Measurements from ENCODE around the gene MPZL2. TPM values are rescaled to one million over a fixed set of nuclear protein-coding genes. Genes with fewer than 3 reads are reported as not detected.
A peak's percentile ranks its signal among the peaks of the same experiment; 100 is the strongest.

Gene MPZL2
- total RNA-seq, 4 donors from 2014 or later = 59.5 to 86.5 (median 75.0) TPM

DNA sequence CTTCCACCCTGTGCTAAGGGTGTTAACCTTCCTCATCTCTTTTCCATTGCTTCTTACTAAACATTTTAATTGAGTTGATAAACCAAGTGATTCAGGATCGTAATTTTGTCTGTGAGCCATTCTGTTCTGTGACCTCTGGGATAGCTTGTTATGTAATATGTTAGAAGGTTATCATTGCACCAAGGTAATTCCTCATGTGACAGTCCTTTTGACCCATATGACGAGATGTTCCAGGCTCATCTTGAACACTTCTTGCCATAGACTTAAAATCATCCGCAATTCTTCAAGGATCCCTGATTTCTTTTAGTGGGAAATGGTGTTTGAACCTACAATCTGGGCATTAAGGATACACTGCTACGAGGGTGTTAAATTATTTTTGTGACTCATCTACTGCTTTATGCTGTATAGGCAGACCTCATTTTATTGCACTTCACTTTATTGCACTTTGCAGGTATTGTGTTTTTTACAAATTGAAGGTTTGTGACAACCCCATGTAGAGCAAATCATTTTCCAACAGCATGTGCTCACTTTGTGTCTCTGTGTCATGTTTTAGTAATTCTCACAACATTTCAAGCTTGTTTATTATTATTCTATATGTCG is 19.0 kb upstream of the MPZL2 start:
- Histone ChIP-seq H3K9me3 (no peaks in the 10 kb centered on the region), H3K4me1 (peaks cover 0 to 30% (median 14%) of the 10 kb centered on the region in 4 donors), H3K27ac (peak overlapping the region; percentile 21 to 66 (median 48)), H3K27me3 (no peaks in the 10 kb centered on the region), H3K4me3 (no peak overlapping the region), H3K36me3 (no peaks in the 10 kb centered on the region)
- TF ChIP-seq POLR2AphosphoS5 (IDR thresholded peaks at IDR 0.05) (no peak), EP300 (IDR thresholded peaks at IDR 0.05; ENCODE audit: low read depth) (no peak), POLR2A (IDR thresholded peaks at IDR 0.05) (no peak)
- TF ChIP-seq, protein P1, sequence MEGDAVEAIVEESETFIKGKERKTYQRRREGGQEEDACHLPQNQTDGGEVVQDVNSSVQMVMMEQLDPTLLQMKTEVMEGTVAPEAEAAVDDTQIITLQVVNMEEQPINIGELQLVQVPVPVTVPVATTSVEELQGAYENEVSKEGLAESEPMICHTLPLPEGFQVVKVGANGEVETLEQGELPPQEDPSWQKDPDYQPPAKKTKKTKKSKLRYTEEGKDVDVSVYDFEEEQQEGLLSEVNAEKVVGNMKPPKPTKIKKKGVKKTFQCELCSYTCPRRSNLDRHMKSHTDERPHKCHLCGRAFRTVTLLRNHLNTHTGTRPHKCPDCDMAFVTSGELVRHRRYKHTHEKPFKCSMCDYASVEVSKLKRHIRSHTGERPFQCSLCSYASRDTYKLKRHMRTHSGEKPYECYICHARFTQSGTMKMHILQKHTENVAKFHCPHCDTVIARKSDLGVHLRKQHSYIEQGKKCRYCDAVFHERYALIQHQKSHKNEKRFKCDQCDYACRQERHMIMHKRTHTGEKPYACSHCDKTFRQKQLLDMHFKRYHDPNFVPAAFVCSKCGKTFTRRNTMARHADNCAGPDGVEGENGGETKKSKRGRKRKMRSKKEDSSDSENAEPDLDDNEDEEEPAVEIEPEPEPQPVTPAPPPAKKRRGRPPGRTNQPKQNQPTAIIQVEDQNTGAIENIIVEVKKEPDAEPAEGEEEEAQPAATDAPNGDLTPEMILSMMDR (IDR thresholded peaks at IDR 0.05) = no peak
- in situ Hi-C loops (cut with MboI; ENCODE audit: low pct_ligation_motif_present in 1 of 4, low pct_unique_long_range_greater_than_20kb in 1 of 4, low sequenced_read_pairs in 3 of 4) (loop anchor here in 2 of 4 donors (10.0 to 25.0 kb wide), 2 partner anchors 78 to 96 kb away; partner anchors contain the start of gene SCN2B (in 1 of the 2)), intact Hi-C loops (cut with DNase I; ENCODE audit: low total_unique reads) (no loop called here)
- DNase-seq = no peak
- 41 to 60% methylated on average over 5 of the region's 5 CpGs for WGBS, 2 donors (ENCODE audit: low coverage in 1 of 2)

DNA sequence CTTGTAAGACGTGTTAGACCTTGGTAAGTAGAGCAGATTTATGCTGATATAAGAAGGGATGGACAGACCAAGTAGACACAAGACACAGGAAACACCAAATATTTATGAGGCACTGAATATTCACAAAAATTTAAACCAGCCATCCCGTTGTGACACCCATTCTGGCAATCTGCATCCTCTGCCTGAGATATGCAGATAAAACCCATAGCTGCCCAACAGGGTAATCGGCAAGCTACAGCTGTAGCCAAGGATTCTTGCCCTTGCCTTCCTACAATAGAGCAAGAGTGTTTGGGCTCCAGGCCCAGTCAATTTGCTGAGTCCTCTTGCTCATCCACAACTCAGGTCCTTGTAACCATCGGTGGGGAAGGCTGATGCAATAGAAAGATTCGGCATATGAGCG is 18.5 kb upstream of the MPZL2 start:
- DNase-seq = no peak
- intact Hi-C loops (cut with DNase I; ENCODE audit: low total_unique reads) (no loop called here), in situ Hi-C loops (cut with MboI; ENCODE audit: low pct_ligation_motif_present in 1 of 4, low pct_unique_long_range_greater_than_20kb in 1 of 4, low sequenced_read_pairs in 3 of 4) (loop anchor here in 2 of 4 donors (10.0 to 25.0 kb wide), 2 partner anchors 78 to 95 kb away; partner anchors contain the start of gene SCN2B (in 1 of the 2))
- Histone ChIP-seq H3K4me3 (no peak overlapping the region), H3K27ac (peak overlapping the region; percentile 21 to 66 (median 48)), H3K4me1 (peaks cover 0 to 28% (median 14%) of the 10 kb centered on the region in 4 donors), H3K9me3 (no peaks in the 10 kb centered on the region), H3K36me3 (no peaks in the 10 kb centered on the region), H3K27me3 (no peaks in the 10 kb centered on the region)
- TF ChIP-seq POLR2A (IDR thresholded peaks at IDR 0.05) = no peak
- no peak for TF ChIP-seq EP300 (IDR thresholded peaks at IDR 0.05; ENCODE audit: low read depth)
- WGBS, 2 donors (ENCODE audit: low coverage in 1 of 2) = 72 to 80% methylated on average over 1 to 6 of the region's 6 CpGs

DNA sequence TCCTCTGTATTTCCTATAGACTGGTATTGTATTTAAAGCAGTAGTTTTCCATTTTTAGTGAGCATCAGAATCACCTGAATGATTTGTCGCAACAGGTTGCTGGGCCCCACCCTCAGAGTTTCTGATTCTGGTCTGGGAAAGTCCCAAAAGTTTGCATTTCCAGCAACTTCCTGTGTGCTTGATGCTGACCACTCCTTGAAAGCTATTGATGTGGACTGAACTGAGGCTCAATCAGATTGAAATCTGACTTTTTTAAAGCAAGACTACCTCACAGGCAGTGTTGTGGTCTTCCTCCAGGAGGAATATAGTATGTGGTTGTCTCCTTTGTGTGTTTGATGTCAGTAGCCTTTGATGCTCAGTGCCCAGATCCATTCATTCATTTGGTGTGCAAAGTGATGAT is 17.2 kb upstream of the MPZL2 start:
- in situ Hi-C loops (cut with MboI; ENCODE audit: low pct_ligation_motif_present in 1 of 4, low pct_unique_long_range_greater_than_20kb in 1 of 4, low sequenced_read_pairs in 3 of 4) = loop anchor here in 2 of 4 donors (10.0 to 25.0 kb wide), 2 partner anchors 76 to 94 kb away; partner anchors contain the start of gene SCN2B (in 1 of the 2)

DNA sequence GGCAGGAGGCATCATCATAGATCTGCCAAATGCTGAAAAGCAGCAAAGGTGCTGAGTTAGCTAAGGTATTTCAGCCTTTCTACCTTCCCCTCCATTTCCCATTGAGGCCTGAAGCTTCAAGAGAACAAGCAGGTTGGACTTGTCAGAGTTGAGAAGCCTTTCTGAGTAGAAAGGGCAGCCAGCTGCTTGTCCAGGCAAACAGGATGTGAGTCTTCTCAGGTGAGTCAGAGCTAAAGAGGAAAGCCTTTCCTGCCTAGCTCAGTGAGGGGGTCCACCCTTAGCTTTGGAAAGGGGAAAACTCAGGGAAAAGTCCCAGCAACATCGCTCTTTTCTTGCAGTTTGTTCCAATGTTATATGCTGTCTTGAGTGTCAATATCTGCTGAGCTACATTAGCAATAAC is 13.2 kb upstream of the MPZL2 start:
- Histone ChIP-seq H3K36me3 (no peaks in the 10 kb centered on the region), H3K9me3 (no peaks in the 10 kb centered on the region), H3K4me3 (no peak overlapping the region), H3K4me1 (peaks cover 0 to 21% (median 6%) of the 10 kb centered on the region in 4 donors), H3K27ac (no peak overlapping the region), H3K27me3 (peaks cover 5% of the 10 kb centered on the region)
- intact Hi-C loops (cut with DNase I; ENCODE audit: low total_unique reads) (no loop called here), in situ Hi-C loops (cut with MboI; ENCODE audit: low pct_ligation_motif_present in 1 of 4, low pct_unique_long_range_greater_than_20kb in 1 of 4, low sequenced_read_pairs in 3 of 4) (loop anchor here in 1 of 4 donors (25.0 kb wide), 1 partner anchor 90 kb away; the partner anchor contains the start of gene SCN2B)
- no peak for DNase-seq
- 83 to 86% methylated on average over 1 of the region's 1 CpG for WGBS, 2 donors (ENCODE audit: low coverage in 1 of 2)
- TF ChIP-seq, protein P1 (IDR thresholded peaks at IDR 0.05) = no peak
- TF ChIP-seq POLR2A (IDR thresholded peaks at IDR 0.05) (no peak), POLR2AphosphoS5 (IDR thresholded peaks at IDR 0.05) (no peak)

More for the DNA sequence above, 17.2 kb upstream of the MPZL2 start:
- Histone ChIP-seq H3K27ac (no peak overlapping the region), H3K9me3 (no peaks in the 10 kb centered on the region), H3K4me3 (no peak overlapping the region), H3K27me3 (no peaks in the 10 kb centered on the region), H3K4me1 (peaks cover 0 to 16% (median 10%) of the 10 kb centered on the region in 4 donors), H3K36me3 (no peaks in the 10 kb centered on the region)
- no peak for DNase-seq
- TF ChIP-seq POLR2A (IDR thresholded peaks at IDR 0.05) = no peak
- TF ChIP-seq, protein P1 (IDR thresholded peaks at IDR 0.05) = no peak
- no peak for TF ChIP-seq POLR2AphosphoS5 (IDR thresholded peaks at IDR 0.05)
- TF ChIP-seq EP300 (IDR thresholded peaks at IDR 0.05; ENCODE audit: low read depth) = no peak
- intact Hi-C loops (cut with DNase I; ENCODE audit: low total_unique reads) = no loop called here
- WGBS, 2 donors (ENCODE audit: low coverage in 1 of 2) = 68 to 86% methylated on average over 1 of the region's 1 CpG

All from transverse colon (tissue), 4 donors.